Stomach (tissue), 4 donors: Measurements from ENCODE around the gene CSNK1E.
A peak's percentile ranks its signal among the peaks of the same experiment; 100 is the strongest.

Experiments
- CTCF ChIP-seq, 7 experiments: fragments of 450-650 bp in 4 of 7; fragments of 200-600 bp in 3 of 7; sonication (generic) in 3 of 7; IDR thresholded peaks; one replicate each; pipeline ENCODE4 v1.5.1; 2016 to 2019; ENCODE audit warnings: antibody characterized with exemption in 7 of 7, control low read depth in 2 of 7, mild to moderate bottlenecking in 1 of 7
- EP300 ChIP-seq: sonication (generic); formaldehyde crosslinking; IDR thresholded peaks from one replicate; pipeline ENCODE4 v1.6.1; 2017; ENCODE audit warnings: antibody characterized with exemption
- POLR2A ChIP-seq, 4 donors: fragments of 450-650 bp; IDR thresholded peaks; one replicate each; pipeline ENCODE4 v1.6.1; 2016; ENCODE audit warnings: antibody characterized with exemption in 4 of 4, control low read depth in 2 of 4, mild to moderate bottlenecking in 1 of 4, moderate library complexity in 1 of 4
- POLR2AphosphoS5 ChIP-seq, 3 donors: sonication (generic); formaldehyde crosslinking; IDR thresholded peaks; one replicate each; pipeline ENCODE4 v1.6.1; 2016; ENCODE audit warnings: antibody characterized with exemption in 3 of 3

GRCh38 chr22:38267086-38267485 lies 50.1 kb downstream of the CSNK1E start:
- TF ChIP-seq POLR2A (IDR thresholded peaks at IDR 0.05) (no peak), CTCF (IDR thresholded peaks at IDR 0.05) (no peak), EP300 (no peak), POLR2AphosphoS5 (IDR thresholded peaks at IDR 0.05) (peak in 2 of 3 donors; percentile 4 to 12)
